GM19043 (cell line): ENCODE data around the gene RAB11FIP5.

ENCODE experiments used
- ATAC-seq: cut with Tn5 transposase; IDR thresholded peaks from one replicate; pipeline ENCODE4 v1.9.1; 2021; ENCODE audit warnings: low read depth; ENCODE audit not compliant: unreplicated experiment

Gene RAB11FIP5

GRCh38 chr2:73035899-73036711 lies 76.6 kb downstream of the RAB11FIP5 start:
- no peak for ATAC-seq

GRCh38 chr2:73034661-73035375 lies 77.9 kb downstream of the RAB11FIP5 start:
- ATAC-seq, result no peak

DNA sequence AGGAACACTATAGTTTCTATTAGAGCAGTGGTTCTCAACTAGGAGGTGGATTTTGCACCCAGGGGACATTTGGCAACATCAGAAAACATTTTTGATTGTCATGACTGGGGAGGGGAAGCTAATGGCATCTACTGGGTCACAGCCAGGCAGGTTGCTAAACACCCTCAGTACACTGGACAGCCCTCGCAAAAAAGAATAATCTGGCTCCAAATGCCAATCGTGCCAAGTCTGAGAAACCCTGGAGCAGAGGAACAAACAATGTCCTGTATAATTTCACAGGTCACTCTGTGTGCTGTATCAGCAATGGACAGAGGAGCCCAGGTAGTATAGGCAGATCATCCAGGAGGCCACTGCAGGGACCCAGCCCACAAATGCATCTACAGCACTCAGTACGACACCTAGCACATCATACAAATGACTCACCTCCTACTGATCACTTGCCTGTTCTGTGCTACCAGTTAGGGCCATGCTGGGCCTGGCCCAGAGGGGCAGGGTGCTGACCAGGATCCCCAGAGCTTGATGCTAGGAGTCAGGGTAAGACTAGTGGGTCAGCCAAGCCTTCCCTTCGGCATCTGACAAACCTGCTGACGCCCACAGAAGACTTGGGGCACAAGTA lies 78.9 kb downstream of the RAB11FIP5 start:
- ATAC-seq, result no peak

DNA sequence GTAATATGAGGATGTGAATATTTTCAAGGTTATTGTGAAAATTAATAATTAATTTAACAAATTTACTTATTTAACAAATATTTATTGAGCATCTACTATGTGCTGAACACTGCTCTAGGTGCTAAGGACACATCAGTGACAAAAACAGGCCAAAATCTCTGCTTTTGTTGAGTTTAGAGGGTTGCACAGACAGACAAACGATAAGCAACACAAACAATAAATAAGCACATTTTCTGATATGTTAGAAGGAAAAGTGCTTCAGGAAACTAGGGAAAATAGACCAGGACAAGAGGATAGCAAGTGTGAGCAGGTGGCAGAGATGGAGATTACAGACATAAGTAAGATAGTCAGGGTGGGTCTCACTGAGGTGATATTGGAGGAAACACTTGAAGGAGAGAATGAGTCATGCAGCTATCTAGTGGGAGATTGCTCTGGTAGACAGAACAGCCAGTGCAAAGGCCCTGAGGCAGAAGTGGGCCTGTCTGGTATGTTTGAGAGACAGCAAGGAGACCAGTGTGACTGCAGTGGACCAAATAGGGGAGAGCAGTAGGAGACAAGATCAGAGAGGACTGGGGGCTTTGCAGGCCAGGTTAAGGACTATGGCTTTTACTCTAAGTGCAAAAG lies 79.5 kb downstream of the RAB11FIP5 start:
- no peak for ATAC-seq

- ATAC-seq, result no peak
Observed at GRCh38 chr2:73032702-73033097, 80.0 kb downstream of the RAB11FIP5 start.

DNA sequence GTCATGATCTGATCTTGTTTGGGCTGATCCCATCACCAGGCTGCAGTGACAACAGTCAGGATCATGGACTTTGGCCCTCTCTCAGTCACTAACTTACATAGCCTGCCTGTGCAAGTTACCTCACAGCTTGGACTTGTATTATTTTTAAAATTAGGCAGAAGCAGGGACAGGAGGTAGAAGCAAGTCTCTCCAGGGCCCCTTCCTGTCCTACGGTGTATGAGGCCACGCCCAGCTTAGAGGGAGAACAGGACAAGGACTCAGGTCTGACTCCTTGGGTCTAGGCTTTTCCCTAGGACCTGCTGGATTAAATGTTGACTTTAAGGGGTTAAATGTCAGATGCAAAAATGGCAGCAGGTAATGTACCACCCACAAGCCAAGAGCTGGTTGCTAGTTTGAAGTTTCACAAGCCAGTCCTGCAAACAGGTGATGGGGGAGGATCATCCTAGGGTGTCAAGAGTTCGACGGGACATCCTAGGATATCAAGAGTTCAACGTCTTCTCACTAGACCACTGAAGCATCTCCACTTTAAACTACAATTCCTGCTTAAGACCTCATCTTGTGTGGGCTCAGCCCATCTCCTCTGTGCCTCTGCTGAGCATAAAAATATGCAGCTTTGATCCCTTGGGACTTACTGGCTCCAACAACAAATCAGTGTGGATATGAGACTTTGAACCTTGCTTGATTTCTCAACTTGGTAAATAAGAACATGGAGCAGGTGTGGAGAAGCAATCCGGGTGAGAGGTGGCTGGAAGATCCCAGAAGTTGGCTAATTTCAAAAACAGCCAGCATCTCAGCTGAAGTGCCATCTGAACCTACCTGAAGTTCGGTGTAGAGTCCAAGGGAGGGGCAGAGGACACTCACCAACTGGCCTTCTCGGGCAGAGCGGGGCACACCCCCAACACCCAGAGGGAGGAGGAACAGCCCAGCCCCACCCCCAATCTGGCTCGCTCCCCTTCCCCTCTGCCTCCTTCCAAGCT lies 80.7 kb downstream of the RAB11FIP5 start:
- no peak for ATAC-seq

GRCh38 chr2:73031095-73031678 lies 81.6 kb downstream of the RAB11FIP5 start:
- no peak for ATAC-seq

DNA sequence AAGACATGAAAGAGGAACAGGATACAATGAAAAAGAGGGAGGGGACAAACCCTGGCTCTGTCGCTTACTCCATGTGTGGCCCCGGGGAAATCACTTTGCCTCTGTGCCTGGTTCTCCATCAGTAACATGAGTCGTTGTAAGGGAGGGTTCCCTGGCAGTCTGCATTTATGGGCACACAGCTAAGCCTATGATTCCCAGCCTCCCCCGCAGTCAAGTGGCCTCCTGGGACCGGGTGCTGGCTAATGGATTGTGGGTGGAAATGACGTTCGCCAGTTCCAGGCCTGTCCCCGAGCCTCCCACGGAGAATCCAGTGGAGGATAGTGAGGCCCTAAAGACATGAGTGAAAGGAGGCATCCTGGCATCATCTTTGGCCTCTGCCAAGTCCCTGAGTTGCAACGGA lies 83.9 kb downstream of the RAB11FIP5 start:
- no peak for ATAC-seq

DNA sequence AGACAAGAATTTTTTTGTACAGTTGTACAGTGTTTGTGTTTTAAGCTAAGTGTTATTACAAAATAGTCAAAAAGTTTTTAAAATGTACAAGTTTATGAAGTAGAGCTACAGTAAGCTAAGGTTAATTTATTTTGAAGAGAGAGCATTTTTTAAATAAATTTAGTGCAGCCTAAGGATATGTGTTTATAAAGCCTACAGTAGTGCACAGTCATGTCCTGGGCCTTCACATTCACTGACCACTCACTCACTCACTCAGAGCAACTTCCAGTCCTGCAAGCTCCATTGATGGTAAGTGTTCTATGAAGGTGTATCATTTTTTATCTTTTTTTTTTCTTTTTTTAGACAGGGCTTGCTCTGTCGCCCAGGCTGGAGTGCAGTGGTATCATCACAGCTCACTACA lies 85.4 kb downstream of the RAB11FIP5 start:
- no peak for ATAC-seq

DNA sequence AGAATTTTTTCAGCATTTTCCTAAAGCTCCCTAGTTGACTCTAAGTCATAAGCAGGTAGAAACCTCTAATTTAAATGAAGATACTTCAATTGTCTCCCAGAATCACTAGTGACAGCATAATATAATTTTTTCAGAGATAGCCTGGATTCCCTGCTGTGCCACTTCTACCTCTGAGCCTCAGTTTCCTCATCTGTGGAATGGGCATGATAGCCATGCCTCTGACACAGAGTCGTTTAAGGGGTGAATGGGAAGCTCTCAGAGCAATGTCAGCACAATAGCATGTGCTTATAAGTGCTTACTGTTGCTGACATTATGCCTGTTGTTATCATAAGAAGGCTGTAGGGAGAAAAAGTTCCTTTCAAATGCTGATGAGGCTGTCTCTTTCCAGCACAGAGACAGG lies 89.3 kb downstream of the RAB11FIP5 start:
- no peak for ATAC-seq
